ENCODE data around the gene ENPP5. TPM values are rescaled to one million over a fixed set of nuclear protein-coding genes. Genes with fewer than 3 reads are reported as not detected.

ENPP5 gene
- total and polyA plus RNA-seq, 10 of the 15 experiments (the other 5 are each of a cell fraction or from before 2014, with no cell fraction given), result 0.05 to 0.07 TPM; not detected in 8

GRCh38 chr6:46160102-46160501 is 10.7 kb downstream of the ENPP5 start:
- in situ Hi-C loops (cut with MboI) (no loop called here), intact Hi-C loops (cut with micrococcal nuclease; ENCODE audit: unreplicated experiment) (no loop called here)
- ChIA-PET CTCF (no interaction called here), SMC1A (ENCODE audit: uncharacterized antibody, unreplicated experiment) (no interaction called here), RAD21 (ENCODE audit: unreplicated experiment) (no interaction called here), POLR2A (no interaction called here)
- no peak overlapping the region for H3K9ac ChIP-seq (ENCODE audit: control insufficient read depth, insufficient read depth, low read length)
- H3K36me3 ChIP-seq (ENCODE audit: control insufficient read depth in 2 of 2, insufficient read depth in 2 of 2, low read length in 1 of 2), result no peaks in the 10 kb centered on the region
- BruUV-seq (replicated peaks), result no TSS peak
- FAIRE-seq, result no peak
- no peak overlapping the region for H3K4me3 ChIP-seq
- DNase-seq (ENCODE audit: low read depth, low spot score), result no peak
- H3K79me2 ChIP-seq (ENCODE audit: control insufficient read depth, insufficient read depth, low read length), result no peaks in the 10 kb centered on the region
- WGBS (ENCODE audit: insufficient coverage, insufficient replicate concordance, low lambda C conversion rate, missing lambda C conversion rate), result 82% methylated on average over 5 of the region's 5 CpGs
- no peak overlapping the region for H3K4me2 ChIP-seq (ENCODE audit: control insufficient read depth, insufficient read depth)
- no peaks in the 10 kb centered on the region for H3K4me1 ChIP-seq (ENCODE audit: control insufficient read depth, insufficient read depth, low read length)
- no peaks in the 10 kb centered on the region; the same call in 2 of the 3 replicates for H3K9me3 ChIP-seq (replicated peaks; ENCODE audit: control insufficient read depth, insufficient read depth, low read length)
- no peaks in the 10 kb centered on the region for H4K20me1 ChIP-seq (ENCODE audit: control insufficient read depth, insufficient read depth)
- no peak for ATAC-seq
- H3K27ac ChIP-seq (ENCODE audit: control insufficient read depth, insufficient read depth), result no peak overlapping the region
- no peaks in the 10 kb centered on the region for H3K27me3 ChIP-seq (replicated peaks in 1 of 2; ENCODE audit: control insufficient read depth in 2 of 2, insufficient read depth in 2 of 2, low read length in 1 of 2)
- no peak overlapping the region for H2AFZ ChIP-seq (ENCODE audit: control insufficient read depth, low read depth, low read length)
- TF ChIP-seq PBX3 (IDR thresholded peaks at IDR 0.05; ENCODE audit: insufficient replicate concordance, low read depth, low read length) (no peak), GABPA (IDR thresholded peaks at IDR 0.05; ENCODE audit: low read depth) (no peak), ZBTB40 (IDR thresholded peaks at IDR 0.05; ENCODE audit: borderline replicate concordance) (no peak), ZNF24 (IDR thresholded peaks at IDR 0.05) (no peak), NR2F1 (conservative IDR thresholded peaks at IDR 0.05) (no peak), SIX5 (IDR thresholded peaks at IDR 0.05; ENCODE audit: low read depth, low read length, severe bottlenecking) (no peak), HDAC2 (IDR thresholded peaks at IDR 0.05) (no peak), TCF7 (IDR thresholded peaks at IDR 0.05; ENCODE audit: borderline replicate concordance) (no peak), RAD51 (IDR thresholded peaks at IDR 0.05) (no peak), TARDBP (IDR thresholded peaks at IDR 0.05; ENCODE audit: borderline replicate concordance) (no peak), EP300 (IDR thresholded peaks at IDR 0.05; ENCODE audit: borderline replicate concordance in 1 of 2, control insufficient read depth in 1 of 2, low read depth in 2 of 2, low read length in 2 of 2) (no peak), NKRF (conservative IDR thresholded peaks at IDR 0.05) (no peak), RELA (IDR thresholded peaks at IDR 0.05; ENCODE audit: borderline replicate concordance, partially characterized antibody) (no peak), WRNIP1 (IDR thresholded peaks at IDR 0.05; ENCODE audit: borderline replicate concordance, low read depth, low read length) (no peak), SRF (IDR thresholded peaks at IDR 0.05; ENCODE audit: low read depth in 2 of 2, low read length in 2 of 2) (no peak)
